ENCODE results near the gene WDR26. TPM values are rescaled to one million over a fixed set of nuclear protein-coding genes. Genes with fewer than 3 reads are reported as not detected.
"Not testable (repeated sequence)": the region's sequence is repeated elsewhere in the genome, so short reads cannot be mapped to it uniquely, and the experiment has no call there.

The WDR26 gene
- total RNA-seq, 1 experiment from 2014 or later: 41.2 TPM

DNA sequence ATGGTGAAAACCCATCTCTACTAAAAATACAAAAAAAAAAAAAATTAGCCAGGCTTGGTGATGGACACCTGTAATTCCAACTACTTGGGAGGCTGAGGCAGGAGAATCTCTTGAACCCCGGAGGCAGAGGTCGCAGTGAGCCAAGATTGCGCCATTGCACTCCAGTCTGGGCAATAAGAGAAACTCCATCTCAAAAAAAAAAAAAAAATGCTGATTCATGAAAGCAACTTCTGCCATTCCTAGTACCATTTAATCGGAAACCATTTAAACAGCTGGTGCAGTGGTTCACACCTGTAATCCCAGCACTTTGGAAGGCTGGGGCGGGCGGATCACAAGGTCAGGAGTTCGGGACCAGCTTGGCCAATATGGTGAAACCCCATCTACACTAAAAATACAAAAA, 5.9 kb downstream of the WDR26 start:
- H3K4me3 ChIP-seq (ENCODE audit: insufficient read depth, low read depth, low read length); DNase-seq; H3K27me3 ChIP-seq (ENCODE audit: control insufficient read depth, insufficient read depth, low read length): not testable (repeated sequence)
- peaks cover 16% of the 10 kb centered on the region for H3K36me3 ChIP-seq (replicated peaks; ENCODE audit: control insufficient read depth, insufficient read depth, low read length)

GRCh38 chr1:224427346-224427745, 7.3 kb downstream of the WDR26 start:
- no peak for DNase-seq
- peaks cover 27% of the 10 kb centered on the region for H3K36me3 ChIP-seq (replicated peaks; ENCODE audit: control insufficient read depth, insufficient read depth, low read length)

GRCh38 chr1:224426869-224427268, 7.7 kb downstream of the WDR26 start:
- peaks cover 31% of the 10 kb centered on the region for H3K36me3 ChIP-seq (replicated peaks; ENCODE audit: control insufficient read depth, insufficient read depth, low read length)
- H3K4me3 ChIP-seq (ENCODE audit: insufficient read depth, low read depth, low read length): not testable (repeated sequence)

More at GRCh38 chr1:224427346-224427745, 7.3 kb downstream of the WDR26 start:
- Histone ChIP-seq H3K4me3 (ENCODE audit: insufficient read depth, low read depth, low read length) (no peak overlapping the region), H3K27me3 (ENCODE audit: control insufficient read depth, insufficient read depth, low read length) (no peaks in the 10 kb centered on the region)

DNA sequence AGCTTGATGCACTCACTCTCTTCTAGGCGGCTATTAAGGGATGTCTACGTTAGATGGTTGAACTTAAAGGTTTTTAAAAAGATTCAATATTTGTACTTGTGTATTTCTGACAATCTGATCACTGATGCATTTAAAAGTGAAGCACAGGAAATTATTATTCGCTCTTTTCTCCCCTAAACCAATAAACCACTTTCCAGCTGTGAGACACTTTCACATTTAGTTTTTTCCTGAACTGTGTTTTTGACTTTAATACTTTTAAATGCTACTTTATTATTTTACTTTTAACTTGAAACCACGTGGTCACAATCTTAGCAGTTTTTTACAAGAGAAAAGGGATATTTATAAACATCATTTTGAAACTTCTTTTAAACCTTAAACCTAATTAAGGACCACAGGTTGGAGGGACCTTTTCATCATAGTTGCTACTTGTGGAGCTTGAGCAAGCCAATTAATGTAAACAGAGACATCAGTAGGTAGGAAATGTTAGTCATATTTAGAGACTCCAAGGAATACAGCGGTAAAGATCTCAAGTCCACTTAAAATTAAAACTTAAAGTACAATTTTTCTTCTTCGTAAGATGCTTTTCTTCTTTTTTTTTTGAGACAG, 9.2 kb downstream of the WDR26 start:
- peaks cover 37% of the 10 kb centered on the region for H3K36me3 ChIP-seq (replicated peaks; ENCODE audit: control insufficient read depth, insufficient read depth, low read length)
- H3K27me3 ChIP-seq (ENCODE audit: control insufficient read depth, insufficient read depth, low read length): no peaks in the 10 kb centered on the region
- no peak overlapping the region for H3K4me3 ChIP-seq (ENCODE audit: insufficient read depth, low read depth, low read length)
- DNase-seq: no peak

More at GRCh38 chr1:224426869-224427268, 7.7 kb downstream of the WDR26 start:
- H3K27me3 ChIP-seq (ENCODE audit: control insufficient read depth, insufficient read depth, low read length); DNase-seq: not testable (repeated sequence)

GRCh38 chr1:224420106-224420505, 14.5 kb downstream of the WDR26 start:
- no peaks in the 10 kb centered on the region for H3K27me3 ChIP-seq (ENCODE audit: control insufficient read depth, insufficient read depth, low read length)
- no peak for DNase-seq
- H3K36me3 ChIP-seq (replicated peaks; ENCODE audit: control insufficient read depth, insufficient read depth, low read length): peaks cover 60% of the 10 kb centered on the region
- H3K4me3 ChIP-seq (ENCODE audit: insufficient read depth, low read depth, low read length): no peak overlapping the region

DNA sequence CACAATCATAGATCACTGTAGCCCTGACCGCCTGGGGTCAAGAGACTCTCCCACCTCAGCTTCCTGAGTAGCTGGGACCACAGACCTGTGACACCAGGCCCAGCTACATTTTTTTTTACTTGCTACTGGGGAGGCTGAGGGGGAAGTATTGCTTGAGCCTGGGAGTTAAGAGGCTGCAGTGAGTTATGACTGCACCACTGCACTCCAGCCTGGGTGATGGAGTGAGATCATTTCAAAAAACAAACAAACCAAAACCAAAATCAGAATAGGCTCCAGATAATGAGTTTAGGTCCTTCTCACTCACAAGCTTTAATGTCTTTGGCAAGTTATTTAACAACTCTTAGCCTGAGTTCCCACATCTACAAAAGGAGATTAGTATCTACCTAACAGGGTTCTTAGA, 22.8 kb downstream of the WDR26 start:
- Histone ChIP-seq H3K27me3 (ENCODE audit: control insufficient read depth, insufficient read depth, low read length) (no peaks in the 10 kb centered on the region), H3K36me3 (replicated peaks; ENCODE audit: control insufficient read depth, insufficient read depth, low read length) (peaks cover 21% of the 10 kb centered on the region), H3K4me3 (ENCODE audit: insufficient read depth, low read depth, low read length) (no peak overlapping the region)
- DNase-seq: no peak

- H3K4me3 ChIP-seq (ENCODE audit: insufficient read depth, low read depth, low read length): no peak overlapping the region
- DNase-seq: no peak
- H3K36me3 ChIP-seq (replicated peaks; ENCODE audit: control insufficient read depth, insufficient read depth, low read length): peaks cover 22% of the 10 kb centered on the region
- no peaks in the 10 kb centered on the region for H3K27me3 ChIP-seq (ENCODE audit: control insufficient read depth, insufficient read depth, low read length)
Measured at GRCh38 chr1:224408294-224408590, 26.4 kb downstream of the WDR26 start.

DNA sequence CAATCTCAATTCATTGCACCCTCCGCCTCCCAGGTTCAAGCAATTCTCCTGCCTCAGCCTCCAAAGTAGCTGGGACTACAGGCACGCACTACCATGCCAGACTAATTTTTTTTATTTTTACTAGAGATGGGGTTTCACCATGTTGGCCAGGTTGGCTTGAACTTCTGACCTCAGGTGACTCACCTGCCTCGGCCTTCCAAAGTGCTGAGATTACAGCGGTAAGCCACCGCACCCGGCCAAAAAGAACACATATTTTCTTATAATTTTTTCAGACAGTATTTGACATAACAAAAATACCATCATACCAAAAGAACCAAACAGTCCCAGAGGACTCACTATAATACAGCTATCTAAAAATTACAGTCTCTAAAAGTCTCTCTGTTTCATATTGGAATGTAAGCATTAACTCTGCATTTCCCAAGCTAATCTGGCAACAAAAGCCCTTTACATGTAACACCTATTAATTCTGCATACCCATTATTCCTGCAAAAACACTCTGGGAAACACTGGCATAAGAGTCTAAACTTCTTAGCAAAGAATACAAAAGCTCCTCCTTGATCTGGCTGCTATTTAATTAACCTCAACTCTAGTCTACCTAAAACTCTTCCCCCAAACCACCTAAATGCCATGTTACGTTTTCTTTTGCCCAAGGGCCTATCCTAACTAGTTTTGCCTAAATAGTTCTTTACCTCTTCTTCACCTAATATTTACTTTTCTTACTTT, 26.9 kb downstream of the WDR26 start:
- DNase-seq: no peak
- Histone ChIP-seq H3K36me3 (replicated peaks; ENCODE audit: control insufficient read depth, insufficient read depth, low read length) (peaks cover 22% of the 10 kb centered on the region), H3K27me3 (ENCODE audit: control insufficient read depth, insufficient read depth, low read length) (no peaks in the 10 kb centered on the region), H3K4me3 (ENCODE audit: insufficient read depth, low read depth, low read length) (no peak overlapping the region)

DNA sequence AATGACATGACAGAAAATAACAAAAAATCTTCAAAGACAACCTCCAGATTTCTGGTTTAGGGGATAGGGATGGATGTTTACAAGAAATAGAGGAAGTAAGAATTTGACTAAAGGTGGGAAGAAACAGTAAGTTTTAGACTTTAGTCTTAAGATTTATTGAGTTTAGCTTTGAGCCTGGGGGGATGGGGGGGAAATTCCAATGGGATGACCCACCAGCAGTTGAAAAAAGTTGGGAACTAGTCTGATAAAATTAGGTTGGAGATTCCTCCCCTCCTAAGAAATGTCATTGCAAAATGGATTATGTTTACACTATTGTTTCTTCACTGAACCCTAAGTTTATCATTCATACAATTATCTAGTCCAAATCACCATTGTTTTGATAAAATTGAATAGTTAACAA, 28.4 kb downstream of the WDR26 start:
- no peak for DNase-seq
- no peaks in the 10 kb centered on the region for H3K27me3 ChIP-seq (ENCODE audit: control insufficient read depth, insufficient read depth, low read length)
- H3K4me3 ChIP-seq (ENCODE audit: insufficient read depth, low read depth, low read length): no peak overlapping the region
- H3K36me3 ChIP-seq (replicated peaks; ENCODE audit: control insufficient read depth, insufficient read depth, low read length): peaks cover 18% of the 10 kb centered on the region

DNA sequence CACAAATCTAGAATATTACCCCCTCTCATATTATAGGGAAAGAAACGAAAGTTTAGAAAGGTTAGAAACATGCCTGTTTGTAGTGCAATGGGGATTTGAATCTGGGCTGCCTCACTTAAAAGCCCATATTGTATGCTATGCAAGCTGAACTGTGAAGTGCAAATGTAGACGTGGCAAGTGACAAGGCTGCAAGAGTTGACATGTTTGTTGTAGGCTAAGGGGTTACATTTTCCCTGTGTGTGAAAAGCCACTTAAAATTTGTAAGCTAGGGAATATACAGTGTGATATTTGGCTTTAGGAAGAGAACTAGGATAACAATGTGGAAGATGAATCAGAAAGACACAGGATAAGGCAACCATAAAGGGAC, 29.0 kb downstream of the WDR26 start:
- Histone ChIP-seq H3K4me3 (ENCODE audit: insufficient read depth, low read depth, low read length) (no peak overlapping the region), H3K27me3 (ENCODE audit: control insufficient read depth, insufficient read depth, low read length) (no peaks in the 10 kb centered on the region), H3K36me3 (replicated peaks; ENCODE audit: control insufficient read depth, insufficient read depth, low read length) (peaks cover 22% of the 10 kb centered on the region)
- DNase-seq: no peak

GRCh38 chr1:224404916-224405603, 29.5 kb downstream of the WDR26 start:
- Histone ChIP-seq H3K4me3 (ENCODE audit: insufficient read depth, low read depth, low read length) (no peak overlapping the region), H3K27me3 (ENCODE audit: control insufficient read depth, insufficient read depth, low read length) (no peaks in the 10 kb centered on the region), H3K36me3 (replicated peaks; ENCODE audit: control insufficient read depth, insufficient read depth, low read length) (peaks cover 22% of the 10 kb centered on the region)
- DNase-seq: no peak

- Histone ChIP-seq H3K27me3 (ENCODE audit: control insufficient read depth, insufficient read depth, low read length) (no peaks in the 10 kb centered on the region), H3K4me3 (ENCODE audit: insufficient read depth, low read depth, low read length) (no peak overlapping the region), H3K36me3 (replicated peaks; ENCODE audit: control insufficient read depth, insufficient read depth, low read length) (peaks cover 29% of the 10 kb centered on the region)
- no peak for DNase-seq
Measured at GRCh38 chr1:224402472-224403036, 32.0 kb downstream of the WDR26 start.

DNA sequence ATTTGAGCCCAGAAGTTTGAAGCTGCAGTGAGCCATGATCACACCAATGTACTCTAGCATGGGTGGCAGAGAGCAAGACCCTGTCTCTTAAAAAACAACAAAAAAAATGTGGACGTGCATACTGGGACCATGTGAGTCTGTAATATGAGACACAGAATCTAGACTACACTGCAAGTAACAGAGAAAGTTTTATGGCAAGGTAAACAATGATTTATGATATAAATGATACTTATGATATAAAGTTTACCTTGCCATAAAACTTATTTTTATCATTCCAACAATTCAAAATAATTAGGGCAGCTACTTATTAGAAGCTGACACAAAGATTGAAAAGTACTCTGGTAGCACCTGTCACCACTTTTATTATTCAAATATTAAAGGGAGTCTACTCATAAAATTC, 34.7 kb downstream of the WDR26 start:
- H3K27me3 ChIP-seq (ENCODE audit: control insufficient read depth, insufficient read depth, low read length): no peaks in the 10 kb centered on the region
- no peak overlapping the region for H3K4me3 ChIP-seq (ENCODE audit: insufficient read depth, low read depth, low read length)
- DNase-seq: no peak
- peaks cover 36% of the 10 kb centered on the region for H3K36me3 ChIP-seq (replicated peaks; ENCODE audit: control insufficient read depth, insufficient read depth, low read length)

DNA sequence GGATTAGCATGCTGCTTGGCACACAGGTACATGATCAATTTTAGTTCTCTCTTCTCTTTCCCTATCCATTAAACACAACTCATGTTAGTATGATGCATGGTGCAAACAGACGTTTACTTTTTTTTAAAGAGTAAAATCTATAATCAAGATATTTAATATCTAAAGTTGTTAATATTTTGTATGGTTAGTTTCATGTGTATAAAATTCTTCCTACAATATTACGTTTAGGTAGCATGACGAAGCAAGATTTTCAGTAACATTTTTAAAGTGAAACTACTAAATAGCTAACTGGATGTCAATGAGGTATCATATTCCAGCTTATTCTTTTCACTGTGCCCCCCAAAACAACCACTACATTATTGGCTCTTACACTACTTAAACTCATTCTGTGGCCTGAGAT, 41.3 kb downstream of the WDR26 start:
- Histone ChIP-seq H3K4me3 (ENCODE audit: insufficient read depth, low read depth, low read length) (no peak overlapping the region), H3K36me3 (replicated peaks; ENCODE audit: control insufficient read depth, insufficient read depth, low read length) (peaks cover 32% of the 10 kb centered on the region), H3K27me3 (ENCODE audit: control insufficient read depth, insufficient read depth, low read length) (no peaks in the 10 kb centered on the region)
- DNase-seq: no peak
